ENCODE measurements around the gene SCN4A.

DNA sequence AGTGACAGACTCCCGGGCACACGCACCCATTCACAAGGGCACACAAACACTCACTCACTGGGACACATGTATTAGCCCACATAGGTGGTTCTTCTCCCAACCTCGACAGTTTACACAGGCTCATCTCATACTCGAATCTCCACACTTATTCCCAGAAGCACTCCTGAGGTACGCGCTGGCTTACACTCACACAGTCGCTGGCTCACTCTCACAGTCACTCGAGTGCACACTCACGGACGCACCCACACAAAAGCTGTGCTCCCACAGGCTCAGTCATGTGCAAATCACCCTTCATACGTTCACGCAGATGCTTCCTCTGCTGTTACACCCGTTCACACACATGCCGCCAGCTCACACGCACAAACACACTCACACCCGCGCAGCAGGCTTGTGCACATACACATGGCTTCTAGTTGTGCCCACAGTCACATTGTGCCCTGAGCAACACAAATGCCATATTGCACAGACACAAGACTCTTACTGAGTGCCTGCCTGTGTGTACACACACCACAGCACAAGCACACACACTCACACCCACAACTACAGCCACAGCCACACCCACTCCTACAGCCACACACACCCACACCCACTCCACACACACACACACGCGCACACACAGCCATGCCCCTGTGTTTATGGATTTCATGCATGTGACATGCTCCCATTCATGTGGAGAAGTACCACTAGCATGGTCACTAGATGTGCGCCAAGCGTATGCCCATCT lies 17.1 kb upstream of the SCN4A start:
- TF ChIP-seq, protein P1, sequence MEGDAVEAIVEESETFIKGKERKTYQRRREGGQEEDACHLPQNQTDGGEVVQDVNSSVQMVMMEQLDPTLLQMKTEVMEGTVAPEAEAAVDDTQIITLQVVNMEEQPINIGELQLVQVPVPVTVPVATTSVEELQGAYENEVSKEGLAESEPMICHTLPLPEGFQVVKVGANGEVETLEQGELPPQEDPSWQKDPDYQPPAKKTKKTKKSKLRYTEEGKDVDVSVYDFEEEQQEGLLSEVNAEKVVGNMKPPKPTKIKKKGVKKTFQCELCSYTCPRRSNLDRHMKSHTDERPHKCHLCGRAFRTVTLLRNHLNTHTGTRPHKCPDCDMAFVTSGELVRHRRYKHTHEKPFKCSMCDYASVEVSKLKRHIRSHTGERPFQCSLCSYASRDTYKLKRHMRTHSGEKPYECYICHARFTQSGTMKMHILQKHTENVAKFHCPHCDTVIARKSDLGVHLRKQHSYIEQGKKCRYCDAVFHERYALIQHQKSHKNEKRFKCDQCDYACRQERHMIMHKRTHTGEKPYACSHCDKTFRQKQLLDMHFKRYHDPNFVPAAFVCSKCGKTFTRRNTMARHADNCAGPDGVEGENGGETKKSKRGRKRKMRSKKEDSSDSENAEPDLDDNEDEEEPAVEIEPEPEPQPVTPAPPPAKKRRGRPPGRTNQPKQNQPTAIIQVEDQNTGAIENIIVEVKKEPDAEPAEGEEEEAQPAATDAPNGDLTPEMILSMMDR (IDR thresholded peaks at IDR 0.05) = no peak
- no peak for TF ChIP-seq POLR2A (IDR thresholded peaks at IDR 0.05)
- no peak for TF ChIP-seq POLR2AphosphoS5 (IDR thresholded peaks at IDR 0.05)

Data from breast epithelium (tissue), 3 donors.